B cell (primary cell): ENCODE measurements around the gene TLX1.

Experiments used
- EZH2 ChIP-seq: IDR thresholded peaks from 2 replicates; pipeline ENCODE4 v1.6.1; 2012; ENCODE audit warnings: borderline replicate concordance, low read depth, mild to moderate bottlenecking, moderate library complexity, low read length; ENCODE audit not compliant: insufficient read depth, poor library complexity, severe bottlenecking
- TF ChIP-seq, protein P1 (sequence below): fragments of 200-600 bp; IDR thresholded peaks from one replicate; pipeline ENCODE4 v1.8.0; 2022; ENCODE audit warnings: antibody characterized with exemption, mild to moderate bottlenecking

DNA sequence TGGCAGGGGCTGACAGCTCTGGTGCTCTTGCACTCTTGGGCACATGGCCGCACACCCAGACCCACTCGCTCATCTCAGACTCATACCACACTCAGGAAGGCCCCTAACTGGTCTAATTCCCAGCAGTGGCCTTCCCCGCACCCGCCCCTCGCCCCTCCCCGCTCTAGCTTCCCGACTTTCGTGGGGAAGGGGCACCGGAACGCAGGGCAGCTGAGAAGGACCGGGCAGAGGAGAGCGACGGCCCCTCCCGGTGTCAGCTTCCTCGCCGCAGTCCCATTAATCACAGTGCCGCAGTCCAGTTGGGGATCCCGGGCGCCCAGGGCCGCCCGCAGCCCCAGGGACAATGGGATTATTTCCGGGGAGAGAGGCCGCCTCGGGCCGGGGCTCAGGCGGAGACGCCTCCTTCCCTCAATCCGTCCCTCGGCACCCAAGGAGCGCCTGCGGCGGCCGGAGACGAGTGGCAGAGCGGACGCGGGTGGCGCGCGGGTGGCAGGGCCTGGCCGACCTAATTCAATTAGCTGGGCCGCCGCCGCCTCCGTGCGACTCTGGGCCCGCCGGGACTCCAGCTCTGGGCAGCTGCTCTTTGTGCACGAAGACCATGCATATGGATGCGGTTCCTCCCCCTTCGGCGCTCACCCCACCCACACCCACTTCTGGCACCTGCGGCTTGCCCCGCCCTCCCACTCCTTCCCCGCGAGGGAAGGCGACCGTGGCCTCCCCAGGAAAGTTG, 7.8 kb upstream of the TLX1 start:
- TF ChIP-seq, protein P1, sequence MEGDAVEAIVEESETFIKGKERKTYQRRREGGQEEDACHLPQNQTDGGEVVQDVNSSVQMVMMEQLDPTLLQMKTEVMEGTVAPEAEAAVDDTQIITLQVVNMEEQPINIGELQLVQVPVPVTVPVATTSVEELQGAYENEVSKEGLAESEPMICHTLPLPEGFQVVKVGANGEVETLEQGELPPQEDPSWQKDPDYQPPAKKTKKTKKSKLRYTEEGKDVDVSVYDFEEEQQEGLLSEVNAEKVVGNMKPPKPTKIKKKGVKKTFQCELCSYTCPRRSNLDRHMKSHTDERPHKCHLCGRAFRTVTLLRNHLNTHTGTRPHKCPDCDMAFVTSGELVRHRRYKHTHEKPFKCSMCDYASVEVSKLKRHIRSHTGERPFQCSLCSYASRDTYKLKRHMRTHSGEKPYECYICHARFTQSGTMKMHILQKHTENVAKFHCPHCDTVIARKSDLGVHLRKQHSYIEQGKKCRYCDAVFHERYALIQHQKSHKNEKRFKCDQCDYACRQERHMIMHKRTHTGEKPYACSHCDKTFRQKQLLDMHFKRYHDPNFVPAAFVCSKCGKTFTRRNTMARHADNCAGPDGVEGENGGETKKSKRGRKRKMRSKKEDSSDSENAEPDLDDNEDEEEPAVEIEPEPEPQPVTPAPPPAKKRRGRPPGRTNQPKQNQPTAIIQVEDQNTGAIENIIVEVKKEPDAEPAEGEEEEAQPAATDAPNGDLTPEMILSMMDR: no peak
- no peak for TF ChIP-seq EZH2
